SU-DHL-6 (cell line): ENCODE data around the gene MTHFD1.
A peak's percentile ranks its signal among the peaks of the same experiment; 100 is the strongest.
"Not testable (repeated sequence)": the region's sequence is repeated elsewhere in the genome, so short reads cannot be mapped to it uniquely, and the experiment has no call there.

Experiments
- H2AFZ ChIP-seq: fragments of 200-600 bp; sonication (generic); 2 replicates; pipeline ENCODE4 v1.6.1; 2014; ENCODE audit warnings: low read depth, mild to moderate bottlenecking, moderate library complexity, mixed read lengths, antibody characterized with exemption, low read length; ENCODE audit not compliant: severe bottlenecking
- H3F3A ChIP-seq: fragments of 200-600 bp; shearing (Covaris generic); 2 replicates; pipeline ENCODE4 v1.6.0; 2016; ENCODE audit warnings: antibody characterized with exemption, mild to moderate bottlenecking; ENCODE audit not compliant: insufficient read depth
- H3K27ac ChIP-seq: fragments of 200-600 bp; sonication (generic); 2 replicates; pipeline ENCODE4 v1.5.1; 2016; ENCODE audit warnings: low read depth, mild to moderate bottlenecking, low read length, moderate library complexity, mixed read lengths
- H3K27me3 ChIP-seq: fragments of 200-600 bp; sonication (generic), shearing (Covaris generic); 2 replicates; pipeline ENCODE4 v1.6.0; 2014; ENCODE audit warnings: mild to moderate bottlenecking, low read length
- H3K36me3 ChIP-seq: fragments of 200-600 bp; sonication (generic); 2 replicates; pipeline ENCODE4 v1.6.1; 2014; ENCODE audit warnings: mild to moderate bottlenecking, low read length, mixed read lengths
- H3K4me2 ChIP-seq: fragments of 300-600, 200-600 bp; shearing (Covaris generic), sonication (generic); 2 replicates; pipeline ENCODE4 v1.6.0; 2014; ENCODE audit warnings: low read length, low read depth, mild to moderate bottlenecking; ENCODE audit not compliant: poor library complexity, severe bottlenecking
- H3K4me3 ChIP-seq: fragments of 200-600 bp; sonication (generic); 2 replicates; pipeline ENCODE4 v1.5.1; 2014; ENCODE audit warnings: antibody characterized with exemption, low read length, mild to moderate bottlenecking, mixed read lengths; ENCODE audit not compliant: insufficient read depth, poor library complexity, severe bottlenecking
- H3K79me2 ChIP-seq: fragments of 200-600 bp; sonication (generic); 2 replicates; pipeline ENCODE4 v1.6.1; 2014; ENCODE audit warnings: mild to moderate bottlenecking, low read length, moderate library complexity; ENCODE audit not compliant: insufficient read depth
- H3K9ac ChIP-seq: fragments of 200-600 bp; sonication (generic); 2 replicates; pipeline ENCODE4 v1.7.0; 2014; ENCODE audit warnings: mild to moderate bottlenecking, low read length
- H3K9me2 ChIP-seq: fragments of 200-600 bp; sonication (generic); replicated peaks from 2 replicates; pipeline ENCODE4 v1.6.1; 2014; ENCODE audit warnings: low read length; ENCODE audit not compliant: insufficient read depth
- H3K9me3 ChIP-seq: fragments of 200-600 bp; sonication (generic); 2 replicates; pipeline ENCODE4 v1.6.1; 2014; ENCODE audit warnings: low read length, mixed read lengths; ENCODE audit not compliant: insufficient read depth
- H4K20me1 ChIP-seq: fragments of 200-600 bp; sonication (generic); 2 replicates; pipeline ENCODE4 v1.6.1; 2014; ENCODE audit warnings: low read depth, mild to moderate bottlenecking, antibody characterized with exemption, low read length, moderate library complexity, mixed read lengths
- EZH2phosphoT487 ChIP-seq: fragments of 200-600 bp; sonication (generic), shearing (Covaris generic); conservative IDR thresholded peaks from 2 replicates; pipeline ENCODE4 v1.6.1; 2018; ENCODE audit warnings: mild to moderate bottlenecking, antibody characterized with exemption, low read length, moderate library complexity, mixed read lengths
- TF ChIP-seq, protein P1 (sequence below): fragments of 200-600 bp; sonication (generic); IDR thresholded peaks from one replicate; pipeline ENCODE4 v1.5.1; 2017; ENCODE audit warnings: antibody characterized with exemption, mild to moderate bottlenecking, low read length, moderate library complexity; ENCODE audit not compliant: insufficient read depth, poor library complexity, severe bottlenecking

MTHFD1 gene

DNA sequence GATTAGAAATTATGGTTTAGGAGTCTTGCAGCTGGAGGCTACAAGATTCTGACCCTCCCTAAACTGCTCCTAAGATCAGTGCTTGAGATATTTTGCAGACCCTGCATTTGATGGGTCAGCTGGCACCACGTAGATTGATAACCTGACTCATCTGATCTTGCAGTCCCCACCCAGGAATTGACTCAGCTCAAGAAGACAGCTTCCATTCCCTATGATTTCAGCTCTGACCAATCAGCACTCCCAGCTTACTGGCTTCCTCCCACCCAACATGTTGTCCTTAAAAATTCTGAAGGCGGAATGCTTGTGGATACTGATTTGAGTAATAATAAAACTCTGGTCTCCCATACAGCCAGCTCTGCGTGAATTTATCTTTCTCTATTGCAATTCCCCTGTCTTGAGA, 23.2 kb upstream of the MTHFD1 start:
- Histone ChIP-seq H3K9me2 (no peaks in the 10 kb centered on the region), H3K4me2 (no peak overlapping the region), H3K27me3 (no peaks in the 10 kb centered on the region)

DNA sequence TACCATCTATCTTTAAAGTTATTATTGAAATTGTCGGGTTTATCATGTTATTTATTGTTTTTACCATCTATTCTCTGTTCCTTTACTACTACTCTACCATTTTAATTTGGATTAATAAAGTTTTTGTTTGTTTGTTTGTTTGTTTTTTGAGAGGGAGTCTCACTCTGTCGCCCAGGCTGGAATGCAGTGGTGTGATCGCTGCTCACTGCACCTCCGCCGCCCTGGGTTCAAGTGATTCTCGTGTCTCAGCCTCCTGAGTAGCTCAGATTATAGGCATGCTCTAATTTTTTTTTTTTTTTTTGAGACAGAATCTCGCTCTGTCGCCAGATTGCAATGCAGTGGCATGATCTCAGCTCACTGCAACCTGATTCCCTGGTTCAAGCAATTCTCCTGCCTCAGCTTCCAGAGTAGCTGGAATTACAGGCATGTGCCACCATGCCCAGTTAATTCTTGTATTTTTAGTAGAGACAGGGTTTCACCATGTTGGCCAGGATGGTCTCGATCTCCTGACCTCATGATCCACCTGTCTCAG, 22.7 kb upstream of the MTHFD1 start:
- not testable (repeated sequence) for H4K20me1 ChIP-seq, H3K4me3 ChIP-seq, H3K9me3 ChIP-seq, H3K9me2 ChIP-seq, H3K27me3 ChIP-seq, H3K4me2 ChIP-seq, H3K36me3 ChIP-seq, H3K27ac ChIP-seq, H3F3A ChIP-seq, H3K79me2 ChIP-seq, H3K9ac ChIP-seq, H2AFZ ChIP-seq

More for the DNA sequence above, 23.2 kb upstream of the MTHFD1 start:
- Histone ChIP-seq H3K36me3 (no peaks in the 10 kb centered on the region), H3K79me2 (no peaks in the 10 kb centered on the region), H2AFZ (no peak overlapping the region), H3K4me3 (no peak overlapping the region), H4K20me1 (no peaks in the 10 kb centered on the region), H3F3A (no peaks in the 10 kb centered on the region), H3K9me3 (no peaks in the 10 kb centered on the region), H3K27ac (no peak overlapping the region), H3K9ac (no peak overlapping the region)
- TF ChIP-seq EZH2phosphoT487, result no peak
- TF ChIP-seq, protein P1, sequence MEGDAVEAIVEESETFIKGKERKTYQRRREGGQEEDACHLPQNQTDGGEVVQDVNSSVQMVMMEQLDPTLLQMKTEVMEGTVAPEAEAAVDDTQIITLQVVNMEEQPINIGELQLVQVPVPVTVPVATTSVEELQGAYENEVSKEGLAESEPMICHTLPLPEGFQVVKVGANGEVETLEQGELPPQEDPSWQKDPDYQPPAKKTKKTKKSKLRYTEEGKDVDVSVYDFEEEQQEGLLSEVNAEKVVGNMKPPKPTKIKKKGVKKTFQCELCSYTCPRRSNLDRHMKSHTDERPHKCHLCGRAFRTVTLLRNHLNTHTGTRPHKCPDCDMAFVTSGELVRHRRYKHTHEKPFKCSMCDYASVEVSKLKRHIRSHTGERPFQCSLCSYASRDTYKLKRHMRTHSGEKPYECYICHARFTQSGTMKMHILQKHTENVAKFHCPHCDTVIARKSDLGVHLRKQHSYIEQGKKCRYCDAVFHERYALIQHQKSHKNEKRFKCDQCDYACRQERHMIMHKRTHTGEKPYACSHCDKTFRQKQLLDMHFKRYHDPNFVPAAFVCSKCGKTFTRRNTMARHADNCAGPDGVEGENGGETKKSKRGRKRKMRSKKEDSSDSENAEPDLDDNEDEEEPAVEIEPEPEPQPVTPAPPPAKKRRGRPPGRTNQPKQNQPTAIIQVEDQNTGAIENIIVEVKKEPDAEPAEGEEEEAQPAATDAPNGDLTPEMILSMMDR, result no peak

DNA sequence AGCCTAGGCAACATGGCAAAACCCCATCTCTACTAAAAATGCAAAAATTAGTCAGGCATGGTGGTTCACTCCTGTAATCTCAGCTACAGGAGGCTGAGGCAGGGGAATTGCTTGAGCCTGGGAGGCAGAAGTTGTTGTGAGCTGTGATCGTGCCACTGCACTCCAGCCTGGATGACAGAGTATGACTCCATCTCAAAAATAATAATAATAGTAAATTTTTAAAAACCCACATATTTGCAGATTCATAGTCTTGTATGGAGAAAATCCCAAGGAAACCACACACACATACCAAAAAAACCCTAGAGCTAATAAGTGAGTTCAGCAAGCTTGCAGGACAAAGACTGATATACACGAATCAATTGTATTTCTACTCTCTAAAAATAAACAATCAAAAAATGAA, 19.0 kb upstream of the MTHFD1 start:
- Histone ChIP-seq H3K9me3 (no peaks in the 10 kb centered on the region), H4K20me1 (no peaks in the 10 kb centered on the region), H3K36me3 (no peaks in the 10 kb centered on the region), H3K79me2 (no peaks in the 10 kb centered on the region), H3F3A (no peaks in the 10 kb centered on the region), H3K4me2 (no peak overlapping the region), H3K27me3 (no peaks in the 10 kb centered on the region), H2AFZ (no peak overlapping the region), H3K27ac (no peak overlapping the region), H3K9ac (no peak overlapping the region), H3K4me3 (no peak overlapping the region), H3K9me2 (no peaks in the 10 kb centered on the region)
- TF ChIP-seq, protein P1, result no peak
- no peak for TF ChIP-seq EZH2phosphoT487

DNA sequence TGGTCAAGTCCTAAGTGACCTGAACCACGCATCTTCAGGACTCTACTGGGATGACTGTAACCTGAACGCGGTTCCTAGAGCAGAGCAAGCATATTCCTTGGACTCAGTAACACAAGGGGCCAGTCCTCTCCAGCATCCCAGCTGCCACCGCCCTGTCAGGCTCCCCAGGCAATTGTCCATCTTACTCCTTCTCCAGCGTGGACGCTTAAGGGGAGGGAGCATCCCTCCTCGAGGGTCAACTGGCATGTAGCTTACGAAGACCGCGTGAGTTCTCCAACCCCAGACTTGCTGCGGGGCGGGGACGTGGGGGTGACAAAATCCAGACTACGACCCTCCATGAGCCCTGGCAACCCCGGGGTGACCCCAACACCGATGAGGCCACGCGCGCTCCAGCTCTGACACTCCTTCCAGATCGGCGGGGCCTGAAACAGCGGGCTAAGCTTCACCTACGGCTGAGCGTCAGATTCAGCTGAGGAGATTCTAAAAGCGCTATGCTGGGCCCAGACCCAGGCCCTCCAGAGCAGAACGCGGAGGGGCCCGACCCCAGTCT, 846 bp upstream of the MTHFD1 start:
- Histone ChIP-seq H3K79me2 (peaks cover 53% of the 10 kb centered on the region), H2AFZ (peak overlapping the region; percentile 42), H3K4me2 (peak overlapping the region; percentile 89), H3K9ac (peak overlapping the region; percentile 94), H3K27me3 (no peaks in the 10 kb centered on the region), H3K27ac (peak overlapping the region; percentile 75), H4K20me1 (no peaks in the 10 kb centered on the region), H3F3A (peaks cover 14% of the 10 kb centered on the region), H3K9me3 (no peaks in the 10 kb centered on the region), H3K4me3 (peak overlapping the region; percentile 69), H3K36me3 (peaks cover 3% of the 10 kb centered on the region; the same call in 1 of the 2 replicates), H3K9me2 (no peaks in the 10 kb centered on the region)
- TF ChIP-seq, protein P1, result no peak
- TF ChIP-seq EZH2phosphoT487, result no peak
